NCI-H1436 treated with DMSO at 0.1 percent for 48 hours (cell line): Measurements from ENCODE around the gene TCF3.

Source experiments
- DNase-seq: peaks from one replicate; lab custom pipeline; 2025; lab: John Stamatoyannopoulos, UW

Gene TCF3

GRCh38 chr19:1609680-1610474 is 42.5 kb downstream of the TCF3 start:
- DNase-seq = no peak

GRCh38 chr19:1609103-1609396 is 43.4 kb downstream of the TCF3 start:
- DNase-seq = no peak

- no peak for DNase-seq
These were observed 43.9 kb downstream of the TCF3 start for GRCh38 chr19:1608359-1609102.

GRCh38 chr19:1606138-1606651 is 46.2 kb downstream of the TCF3 start:
- DNase-seq = no peak

GRCh38 chr19:1605236-1606137 is 46.9 kb downstream of the TCF3 start, which contains the start of gene UQCR11:
Gene UQCR11, minus strand, starts transcription at chr19:1605462. Its CDS starts 53 bp downstream, at chr19:1605409.
- peak; percentile 81 for DNase-seq

- DNase-seq = no peak
These were observed 50.2 kb downstream of the TCF3 start for GRCh38 chr19:1602091-1602707.

GRCh38 chr19:1601613-1602064 is 50.8 kb downstream of the TCF3 start:
- no peak for DNase-seq

GRCh38 chr19:1599460-1599846 is 53.0 kb downstream of the TCF3 start:
- DNase-seq = no peak

GRCh38 chr19:1598777-1599459 is 53.5 kb downstream of the TCF3 start:
- DNase-seq = no peak

GRCh38 chr19:1593501-1593772 is 59.0 kb downstream of the TCF3 start:
- no peak for DNase-seq

- DNase-seq = peak; percentile 57
These were observed 59.5 kb downstream of the TCF3 start, which contains the start of gene MBD3 for GRCh38 chr19:1592755-1593500. Gene MBD3, minus strand, starts transcription at chr19:1592865. Its CDS starts 234 bp downstream, at chr19:1592631.

GRCh38 chr19:1592024-1592754 is 60.2 kb downstream of the TCF3 start:
- DNase-seq = no peak

GRCh38 chr19:1591421-1592023 is 60.9 kb downstream of the TCF3 start:
- DNase-seq = no peak

GRCh38 chr19:1590641-1591397 is 61.6 kb downstream of the TCF3 start:
- DNase-seq = no peak

GRCh38 chr19:1587872-1588271 is 64.5 kb downstream of the TCF3 start:
- DNase-seq = no peak

- DNase-seq = no peak
These were observed 67.2 kb downstream of the TCF3 start for GRCh38 chr19:1585243-1585580.

- no peak for DNase-seq
These were observed 67.7 kb downstream of the TCF3 start for GRCh38 chr19:1584500-1585242.

- no peak for DNase-seq
These were observed 70.2 kb downstream of the TCF3 start for GRCh38 chr19:1582201-1582600.
